Activated CD4-positive, alpha-beta T cell treated with anti-CD3 and anti-CD28 coated beads for 1 hour (primary cell): ENCODE results near the gene SLFNL1.

Source experiments
- DNase-seq: peaks from one replicate; pipeline ENCODE4 v3.0.0-alpha.2; 2020

The SLFNL1 gene

DNA sequence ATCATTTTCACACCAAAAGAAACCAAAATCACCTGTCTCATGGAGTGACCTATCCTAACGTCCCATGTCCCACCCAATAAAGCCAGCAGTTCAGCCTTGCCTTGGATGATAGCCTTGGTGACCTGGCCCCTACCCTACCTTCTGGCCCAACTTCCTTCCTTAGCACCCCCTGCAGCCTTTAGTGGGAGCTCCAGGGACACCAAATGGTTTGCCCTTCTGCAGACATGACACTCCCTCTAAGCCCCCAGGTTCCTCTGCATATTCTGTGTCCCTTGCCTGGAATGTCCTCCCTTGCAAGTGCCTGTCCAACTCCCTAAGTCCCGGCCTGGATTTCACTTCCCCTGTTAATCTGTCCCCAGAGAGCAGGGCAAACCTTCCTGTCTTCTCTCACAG lies 2.2 kb downstream of the SLFNL1 start:
- DNase-seq = no peak

DNA sequence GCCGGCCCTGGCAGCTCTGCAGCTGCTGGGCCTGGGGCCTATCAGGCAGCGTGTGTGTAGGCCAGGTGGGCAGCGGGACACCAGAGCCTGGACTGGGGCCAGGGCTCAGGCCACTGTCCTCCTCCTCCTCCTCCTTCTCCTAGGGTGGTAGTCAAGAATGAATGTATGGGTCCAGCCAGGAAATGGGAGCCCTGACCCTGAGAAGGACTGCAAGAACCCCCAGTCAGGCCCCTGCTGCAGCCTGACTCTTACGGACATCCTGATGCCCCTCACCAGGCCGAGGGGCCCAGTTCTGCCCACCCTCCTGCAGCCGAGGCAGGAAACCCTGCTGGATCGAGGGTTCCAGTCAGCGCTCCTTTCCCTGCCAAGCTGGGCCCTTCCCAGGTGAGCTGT lies 3.5 kb downstream of the SLFNL1 start:
- DNase-seq = no peak

DNA sequence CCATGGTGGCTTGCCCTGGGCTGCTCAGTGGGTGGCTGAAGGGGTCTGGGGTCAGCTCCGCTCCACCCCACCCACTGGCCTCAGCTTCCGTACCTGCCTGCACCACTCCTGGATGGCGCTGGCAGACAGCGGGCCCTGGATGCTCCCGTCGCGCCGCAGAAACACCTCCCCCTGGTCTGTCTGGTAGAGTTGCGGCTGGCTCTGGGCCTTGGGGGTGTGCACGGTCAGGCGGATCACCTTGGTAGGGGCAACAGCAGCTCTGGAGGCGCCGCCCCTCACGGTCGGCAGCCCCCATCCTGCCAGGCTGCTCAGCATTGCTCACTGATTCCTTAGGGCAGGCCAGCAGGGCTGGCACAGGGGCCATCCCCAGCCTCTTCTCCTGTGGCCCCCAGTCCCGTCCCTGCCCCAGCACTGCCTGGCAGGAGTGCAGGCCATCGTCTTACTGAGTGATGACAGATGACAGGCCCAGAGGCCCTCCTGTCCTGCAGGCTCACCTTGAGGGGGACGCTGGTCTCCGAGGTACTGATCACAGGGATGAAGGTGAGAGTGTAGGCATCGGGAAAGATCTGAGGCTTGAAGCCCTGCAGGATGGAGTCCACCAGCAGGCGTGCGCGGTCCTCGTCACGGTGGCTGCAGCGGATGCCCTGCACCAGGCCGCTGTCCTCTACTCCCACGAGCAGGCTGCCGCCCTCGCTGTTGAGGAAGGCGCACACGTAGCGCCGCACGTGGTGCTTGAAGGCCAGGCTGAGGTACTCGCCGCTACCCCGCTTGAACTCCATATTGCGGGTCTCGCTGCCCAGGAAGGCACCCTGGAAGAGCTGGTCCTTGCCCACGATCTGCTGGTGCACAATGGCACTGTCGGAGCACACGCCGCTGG lies 4.1 kb downstream of the SLFNL1 start:
- DNase-seq = no peak

DNA sequence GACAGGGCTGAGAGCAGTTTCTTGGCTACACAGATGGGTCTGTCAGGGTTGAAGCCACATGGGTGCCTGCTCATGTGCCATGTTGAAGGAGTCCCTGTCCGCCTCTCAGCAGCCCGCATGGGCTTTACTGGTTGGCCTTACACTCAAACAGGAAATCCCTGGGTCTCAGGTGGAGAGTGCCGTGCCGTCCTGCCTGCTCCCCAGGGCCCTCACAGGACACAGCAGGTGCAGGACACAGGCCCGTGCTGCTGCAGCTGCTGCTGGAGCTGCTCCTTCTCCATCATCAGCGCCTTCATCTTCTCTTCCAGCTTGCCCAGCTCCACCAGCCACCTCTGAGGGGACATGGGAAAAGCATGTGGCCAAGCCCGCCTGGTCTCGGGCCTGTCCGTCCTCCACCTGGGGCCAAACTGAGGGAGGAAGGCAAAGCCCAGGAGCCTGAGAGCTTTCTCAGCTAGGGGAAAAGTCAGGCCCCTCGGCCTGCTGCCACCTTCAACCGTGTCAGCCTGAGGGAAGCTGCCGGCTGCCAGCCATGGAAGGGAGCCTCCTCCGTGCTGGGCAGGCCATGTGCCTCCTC lies 5.5 kb downstream of the SLFNL1 start:
- DNase-seq = no peak

DNA sequence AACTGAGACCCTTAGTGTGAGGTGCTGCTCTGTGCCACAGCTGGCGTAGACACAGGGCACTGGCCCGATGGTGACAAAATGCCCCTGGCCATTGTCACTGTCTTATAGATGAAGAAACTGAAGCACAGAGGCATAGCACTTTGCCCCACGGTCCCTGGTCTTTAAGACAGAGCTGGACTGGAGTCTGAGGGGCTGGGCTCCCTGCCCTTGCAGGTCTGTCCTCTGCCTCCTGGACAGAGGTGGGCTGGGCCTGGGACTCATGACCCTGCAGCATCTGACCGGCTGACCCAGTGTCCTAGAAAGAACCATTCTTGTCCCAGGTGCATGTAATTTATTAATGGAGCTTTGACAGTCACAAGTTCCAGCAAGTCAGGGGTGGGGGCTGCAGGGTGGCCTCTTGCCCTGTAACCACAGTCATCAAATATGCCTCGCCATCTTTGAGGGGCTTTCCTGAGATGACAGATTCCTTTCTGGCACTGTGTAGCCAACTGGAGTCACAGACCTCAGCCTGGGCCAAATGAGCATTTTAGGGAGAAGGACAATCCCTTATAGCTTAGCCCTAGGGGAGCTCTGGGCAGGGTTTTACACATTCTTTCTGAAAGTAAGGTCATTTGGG lies 6.1 kb downstream of the SLFNL1 start:
- no peak for DNase-seq

DNA sequence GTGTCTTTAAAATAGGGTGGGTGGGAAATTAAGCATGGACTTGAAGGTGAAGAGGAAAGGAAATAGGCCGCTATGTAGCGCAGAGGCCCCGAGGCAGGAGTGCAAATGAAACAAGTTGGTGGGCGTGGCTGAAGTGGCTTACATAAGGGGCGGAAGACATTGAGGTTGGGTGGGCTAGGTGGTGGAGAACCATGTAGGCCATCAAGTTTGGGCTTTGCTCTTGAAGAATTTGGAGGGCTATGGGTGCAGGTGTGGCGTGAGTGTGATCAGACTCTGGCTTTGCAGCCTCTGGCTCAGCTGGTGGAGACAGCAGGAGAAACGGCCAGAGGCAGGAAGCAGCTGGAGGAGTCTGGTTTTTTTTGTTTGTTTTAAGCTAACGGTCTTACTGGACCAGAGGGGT lies 6.7 kb downstream of the SLFNL1 start:
- no peak for DNase-seq

DNA sequence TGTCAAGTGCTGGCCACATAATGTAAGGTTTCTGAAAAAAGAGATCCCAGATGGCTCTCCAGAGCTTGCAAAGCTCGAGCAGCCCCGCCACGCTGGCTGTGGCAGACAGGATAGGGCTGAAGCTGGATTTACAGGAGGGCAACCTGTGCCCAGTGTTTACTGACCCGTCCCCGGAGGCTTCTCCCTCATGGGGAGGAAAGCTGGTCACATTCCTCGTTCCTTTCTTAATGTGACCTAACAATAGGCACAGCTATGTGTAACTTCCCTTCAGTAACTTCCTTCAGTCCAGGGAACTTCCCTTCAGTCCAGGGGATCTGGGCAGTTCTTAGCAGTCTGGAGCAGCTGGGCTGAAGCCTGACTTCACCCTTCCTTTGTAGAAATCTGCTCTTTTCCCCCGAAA lies 7.7 kb downstream of the SLFNL1 start:
- DNase-seq = no peak

DNA sequence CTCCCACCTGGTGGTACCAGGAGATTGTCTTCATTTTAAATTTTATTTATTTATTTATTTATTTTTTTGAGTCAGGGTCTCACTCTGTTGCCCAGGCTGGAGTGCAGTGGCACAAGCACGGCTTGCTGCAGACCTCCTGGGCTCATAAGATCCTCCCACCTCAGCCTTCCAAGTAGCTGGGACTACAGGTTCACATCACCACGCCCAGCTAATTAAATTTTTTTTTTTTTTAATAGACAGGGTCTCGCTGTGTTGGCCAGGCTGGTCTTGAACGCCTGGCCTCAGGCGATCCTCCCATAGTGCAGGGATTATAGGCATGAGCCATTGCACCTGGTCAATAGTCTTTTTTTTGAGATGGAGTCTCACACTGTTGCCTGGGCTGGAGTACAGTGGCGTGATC lies 8.5 kb downstream of the SLFNL1 start:
- DNase-seq = no peak

DNA sequence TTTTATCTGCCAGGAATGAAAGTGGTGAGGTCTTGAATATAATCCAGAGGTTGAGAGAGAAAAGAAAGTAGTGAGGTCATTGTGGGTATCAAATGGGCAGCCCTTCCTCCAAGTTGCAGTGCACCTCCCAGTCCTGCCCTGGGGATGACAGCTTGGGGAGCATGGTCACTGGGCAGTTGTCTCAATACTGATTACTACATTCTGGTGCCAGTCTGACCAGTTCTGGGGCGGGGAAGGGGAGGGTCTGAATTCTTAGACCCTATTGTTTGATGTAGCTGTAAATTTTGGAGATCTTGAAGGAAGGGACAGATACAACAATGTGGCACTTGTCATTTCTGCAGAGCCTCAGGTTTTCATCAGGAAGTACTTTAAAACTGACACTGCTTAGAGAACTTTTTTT lies 11.2 kb downstream of the SLFNL1 start:
- no peak for DNase-seq

DNA sequence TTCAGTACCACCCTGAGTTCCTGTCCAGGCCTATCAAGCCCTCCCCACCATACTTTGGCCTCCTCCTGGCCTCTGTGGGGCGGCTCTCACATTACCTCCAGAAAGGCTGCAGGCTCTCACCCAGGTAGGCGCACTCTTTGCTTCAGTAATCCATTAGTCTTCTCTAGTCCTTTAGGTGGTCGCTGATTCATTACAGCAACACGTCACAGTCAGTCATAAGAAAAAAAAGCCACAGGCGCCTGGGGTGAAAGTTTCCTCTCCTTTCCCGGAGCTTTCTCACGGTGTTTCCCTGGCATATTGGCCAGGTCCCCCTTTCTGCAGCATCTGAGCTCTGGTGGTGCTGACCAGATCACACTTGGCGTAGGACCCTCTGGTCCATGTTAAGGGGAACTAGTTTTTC lies 12.1 kb downstream of the SLFNL1 start:
- DNase-seq = no peak

DNA sequence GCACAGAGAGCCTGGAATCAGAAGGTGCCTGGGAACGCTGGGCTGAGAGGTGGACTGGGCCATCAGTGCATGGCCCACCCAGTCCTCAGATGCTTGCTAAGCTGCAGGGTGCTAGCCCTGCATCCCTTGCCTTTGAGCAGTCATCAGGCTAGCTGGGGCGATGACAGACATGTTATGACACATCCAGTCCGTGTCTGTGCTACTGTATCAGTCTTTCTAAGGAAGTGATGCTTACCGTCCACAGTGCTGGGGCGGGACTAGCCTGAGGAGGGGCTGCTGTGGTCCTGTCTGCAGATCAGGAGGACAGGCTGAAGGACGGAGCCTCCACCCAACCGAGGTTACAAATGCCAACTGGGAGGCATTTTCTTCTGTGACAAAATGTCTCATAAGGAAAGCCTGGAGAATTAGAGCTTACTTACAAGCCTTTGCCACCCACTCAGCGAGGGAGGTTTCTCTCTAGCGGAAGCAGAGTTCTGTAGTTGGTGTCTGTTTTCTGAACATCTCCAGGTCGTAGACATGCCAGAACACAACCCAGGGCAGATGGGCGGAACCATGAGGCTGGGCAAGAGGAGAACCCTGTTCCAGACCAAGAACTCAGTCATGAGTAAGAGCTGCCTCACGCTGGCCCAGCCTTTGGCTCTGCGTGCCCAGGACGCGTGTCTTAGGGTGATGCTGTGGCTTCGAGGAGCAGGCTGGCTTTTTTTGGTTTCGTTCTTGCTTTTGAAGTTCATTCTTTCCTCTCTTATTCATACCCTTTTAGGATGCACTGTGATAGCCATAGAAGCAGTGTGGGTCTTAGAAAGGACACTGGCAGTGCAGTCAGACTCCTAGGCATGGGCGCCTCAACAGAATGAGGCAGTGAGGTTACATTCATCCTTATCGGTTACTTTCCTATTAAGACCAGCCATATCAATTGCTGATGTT lies 14.3 kb downstream of the SLFNL1 start:
- no peak for DNase-seq

DNA sequence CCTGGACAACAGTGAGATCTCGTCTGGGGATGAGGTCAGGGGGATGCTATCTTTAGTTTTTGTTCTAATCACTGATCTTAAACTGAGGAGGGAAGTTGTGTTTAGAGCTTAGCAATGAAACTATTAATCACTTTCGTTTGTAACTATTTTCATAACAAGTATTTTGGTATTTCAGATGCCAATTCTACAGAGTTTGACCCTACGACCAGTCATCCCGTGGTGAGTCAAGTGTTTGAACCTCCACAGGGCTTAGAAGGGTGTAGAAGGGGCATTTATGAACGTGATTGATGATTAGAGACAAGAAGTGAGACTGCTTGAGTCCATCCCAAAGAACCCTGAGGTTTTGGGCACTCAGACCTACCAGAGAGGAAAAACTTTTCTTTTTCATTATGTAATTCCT lies 15.6 kb downstream of the SLFNL1 start:
- no peak for DNase-seq

DNA sequence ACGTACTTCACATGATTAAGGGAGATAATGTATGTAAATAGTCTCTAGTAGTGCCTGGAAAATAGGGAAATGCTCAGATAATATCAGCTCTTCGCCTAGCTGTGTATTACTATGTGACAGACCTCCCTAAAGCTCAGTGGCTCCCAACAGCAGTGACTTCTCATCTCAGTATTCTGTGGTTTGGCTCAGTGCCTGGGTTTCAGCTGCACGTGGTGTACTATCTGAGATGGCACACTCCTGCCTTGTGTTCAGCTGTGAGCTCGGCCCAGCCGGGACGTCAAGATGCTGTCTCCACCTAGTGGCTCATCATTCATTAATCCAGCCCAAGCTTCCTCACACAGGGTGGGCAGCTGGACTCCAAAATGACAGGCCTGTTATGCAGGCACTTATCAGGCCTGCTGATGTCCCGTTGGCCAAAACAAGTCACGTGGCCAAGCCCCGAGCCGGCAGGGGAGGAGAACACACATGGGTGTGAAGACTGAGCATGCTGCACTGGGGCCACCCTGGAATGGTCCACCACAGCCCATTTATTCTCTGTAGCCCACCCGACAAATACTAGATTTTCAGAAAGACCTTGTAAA lies 17.8 kb downstream of the SLFNL1 start:
- peak; percentile 77 for DNase-seq

DNA sequence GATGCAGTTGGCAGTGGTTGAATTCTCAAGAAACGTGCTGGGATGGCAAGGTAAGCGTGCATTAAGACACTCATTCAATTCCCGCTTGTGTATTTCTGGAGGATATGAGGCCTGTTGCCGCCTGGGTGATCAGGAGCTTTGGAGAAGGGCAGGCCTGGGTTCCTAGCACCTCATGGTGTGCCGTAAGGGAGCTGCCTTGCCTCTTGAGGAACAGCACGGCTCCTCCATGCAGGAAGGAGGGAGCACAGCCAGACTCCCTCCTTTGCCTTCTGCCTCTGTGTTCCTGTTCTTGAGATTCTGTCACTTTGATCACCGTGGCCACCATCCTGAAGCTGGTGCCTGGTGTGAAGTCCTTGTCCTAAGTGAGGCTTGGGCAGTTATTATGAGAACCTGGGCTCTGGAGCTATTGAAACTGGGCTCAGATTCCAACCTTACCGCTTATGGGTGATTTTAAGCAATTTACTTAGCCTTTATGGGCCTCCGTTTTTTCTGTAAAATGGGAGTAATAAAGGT lies 18.3 kb downstream of the SLFNL1 start:
- DNase-seq = no peak

DNA sequence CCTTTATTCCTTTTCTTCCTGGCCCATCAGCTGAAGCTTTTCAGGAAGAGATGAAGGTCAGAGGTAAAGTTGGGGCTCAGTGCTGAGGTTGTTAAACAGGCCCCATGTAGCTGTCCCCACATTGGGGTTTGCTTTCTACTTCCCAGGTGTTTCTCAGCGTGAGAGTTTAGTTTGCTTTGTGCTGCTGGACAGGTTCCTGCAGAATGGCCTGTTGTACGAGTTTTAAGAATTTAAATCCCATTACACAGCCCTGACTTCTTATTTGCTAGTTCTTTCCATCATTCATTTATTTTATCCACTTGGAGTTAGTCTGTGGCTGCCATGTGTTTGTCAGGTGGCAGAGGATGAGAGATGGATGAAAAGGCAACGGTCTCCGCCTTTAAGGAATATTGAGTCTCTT lies 22.9 kb downstream of the SLFNL1 start:
- no peak for DNase-seq

DNA sequence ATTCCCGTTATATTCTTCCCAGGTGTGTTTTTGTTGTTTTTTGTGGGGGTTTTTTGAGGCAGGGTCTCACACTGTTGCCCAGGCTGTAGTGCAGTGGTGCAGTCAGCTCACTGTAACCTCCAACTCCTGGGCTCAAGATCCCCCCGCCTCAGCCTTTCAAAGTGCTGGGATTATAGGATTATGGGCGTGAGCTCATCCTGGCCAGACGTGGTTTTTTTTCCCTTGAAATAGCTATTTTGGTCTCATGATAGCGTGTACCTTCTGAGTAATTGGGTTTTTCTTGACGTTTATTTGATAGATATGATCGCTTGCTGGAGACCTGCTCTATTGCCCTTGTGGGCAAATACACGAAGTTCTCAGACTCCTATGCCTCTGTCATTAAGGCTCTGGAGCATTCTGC lies 24.4 kb downstream of the SLFNL1 start:
- no peak for DNase-seq

DNA sequence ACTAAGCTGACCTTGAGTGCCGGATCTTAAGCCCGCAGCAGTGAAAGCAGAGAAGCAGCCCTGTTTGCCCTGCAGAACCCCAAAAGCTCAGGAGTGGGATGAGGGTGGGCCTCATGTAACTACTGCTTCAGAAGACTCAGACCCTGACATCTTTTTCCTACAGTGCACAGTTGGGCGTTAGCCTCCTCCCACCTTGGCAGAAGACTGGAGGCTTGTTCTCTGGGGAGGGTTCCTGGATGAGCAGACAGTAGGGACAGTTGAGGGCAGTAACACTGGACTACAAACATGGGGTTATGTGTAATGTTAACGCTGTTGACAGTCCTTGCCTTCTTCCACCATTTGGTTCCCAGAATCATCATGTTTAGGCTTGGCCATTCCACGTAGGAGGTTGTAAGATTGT lies 32.5 kb downstream of the SLFNL1 start:
- no peak for DNase-seq

DNA sequence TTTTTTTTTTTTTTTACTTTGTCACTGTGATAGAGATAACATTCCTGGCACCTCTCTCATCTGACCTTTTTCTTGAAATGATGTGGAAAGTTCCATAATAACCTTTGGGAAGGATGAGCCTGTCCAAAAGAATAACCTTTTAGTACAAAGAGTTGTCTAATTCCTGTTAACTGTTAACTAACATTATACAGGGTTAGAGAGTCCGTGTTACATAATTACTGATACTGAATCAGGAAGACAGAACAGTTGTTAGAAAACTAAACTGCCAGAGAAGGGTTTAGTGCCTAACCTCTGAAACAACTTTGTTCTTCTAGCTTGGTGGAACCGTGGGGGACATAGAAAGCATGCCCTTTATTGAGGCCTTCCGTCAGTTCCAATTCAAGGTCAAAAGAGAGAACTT lies 33.2 kb downstream of the SLFNL1 start:
- DNase-seq = no peak

DNA sequence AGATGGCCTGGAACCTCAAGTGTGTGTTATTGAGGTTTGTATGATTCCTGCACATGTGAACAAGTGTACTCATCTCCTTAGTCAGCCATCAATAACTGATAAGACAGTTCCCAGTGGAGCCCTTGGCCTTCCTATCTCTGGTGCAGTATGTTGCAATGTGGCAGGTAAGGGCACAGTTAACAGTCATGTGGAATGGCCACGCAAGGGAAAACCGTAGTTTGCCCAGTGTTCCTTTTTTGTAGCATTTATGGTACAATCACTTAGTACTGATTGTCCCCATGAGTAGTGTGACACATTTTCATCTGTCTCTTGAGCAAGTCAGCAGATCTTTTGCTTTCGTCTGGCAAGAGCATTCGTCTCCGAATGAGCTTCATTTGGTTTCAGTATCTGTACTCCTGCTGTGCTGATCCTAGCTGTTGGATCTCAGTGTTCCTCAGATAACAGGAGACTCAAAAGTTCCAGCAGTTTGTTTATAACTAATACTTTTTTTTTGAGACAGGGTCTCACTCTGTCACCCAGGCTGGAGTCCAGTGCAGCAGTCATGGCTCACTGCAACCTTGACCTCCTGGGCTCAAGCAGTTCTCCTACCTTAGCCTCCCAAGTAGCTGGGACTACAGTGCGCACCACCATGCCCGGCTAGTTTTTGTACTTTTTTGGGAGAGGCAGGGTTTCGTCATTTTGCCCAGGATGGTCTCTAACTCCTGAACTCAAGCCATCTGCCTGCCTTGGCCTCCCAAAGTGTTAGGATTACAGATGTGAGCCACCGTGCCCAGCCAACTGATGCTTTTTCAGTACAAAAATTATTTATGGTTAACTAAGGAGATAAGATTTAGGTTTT lies 33.9 kb downstream of the SLFNL1 start:
- no peak for DNase-seq

DNA sequence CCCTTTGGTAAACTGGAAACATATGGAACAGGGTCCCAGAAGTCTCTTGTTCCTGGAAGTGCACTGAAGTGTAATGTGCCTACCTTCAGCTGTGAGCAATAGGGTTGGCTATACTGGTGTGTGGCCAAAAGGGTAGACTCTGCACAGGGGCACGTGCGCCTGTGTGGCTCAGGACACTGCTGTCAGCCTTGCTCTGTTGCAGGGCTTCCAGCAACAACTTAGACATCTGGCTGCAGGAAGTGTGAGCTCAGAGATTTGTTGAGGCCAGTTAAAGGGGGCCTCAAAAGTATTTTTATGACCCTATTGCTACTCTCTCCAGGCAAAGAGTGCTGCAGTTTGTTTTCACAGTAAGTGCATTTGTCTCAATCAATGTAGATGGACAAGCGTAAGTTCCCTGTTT lies 34.6 kb downstream of the SLFNL1 start:
- no peak for DNase-seq

DNA sequence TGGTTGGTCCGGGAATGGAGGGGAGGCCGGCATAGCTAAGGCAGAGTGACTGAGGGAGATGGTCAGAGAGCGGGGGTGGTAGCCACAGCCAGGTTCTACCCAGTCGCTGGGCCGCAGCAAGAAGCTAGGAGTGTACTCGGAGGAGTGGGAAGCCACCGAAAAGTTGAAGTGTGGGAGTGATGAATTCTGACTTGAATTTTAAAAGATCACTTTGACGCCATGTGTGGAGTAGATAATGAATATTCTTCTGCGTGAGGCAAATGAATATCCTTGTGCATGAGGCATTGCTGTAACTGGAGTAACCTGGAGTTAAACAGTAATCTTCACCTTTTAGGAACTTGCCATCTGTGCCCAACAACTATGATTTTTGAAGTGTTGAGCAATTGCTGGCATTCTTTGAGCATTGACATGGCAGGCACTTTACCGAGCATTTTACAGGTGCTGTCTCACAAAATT lies 35.2 kb downstream of the SLFNL1 start:
- no peak for DNase-seq

DNA sequence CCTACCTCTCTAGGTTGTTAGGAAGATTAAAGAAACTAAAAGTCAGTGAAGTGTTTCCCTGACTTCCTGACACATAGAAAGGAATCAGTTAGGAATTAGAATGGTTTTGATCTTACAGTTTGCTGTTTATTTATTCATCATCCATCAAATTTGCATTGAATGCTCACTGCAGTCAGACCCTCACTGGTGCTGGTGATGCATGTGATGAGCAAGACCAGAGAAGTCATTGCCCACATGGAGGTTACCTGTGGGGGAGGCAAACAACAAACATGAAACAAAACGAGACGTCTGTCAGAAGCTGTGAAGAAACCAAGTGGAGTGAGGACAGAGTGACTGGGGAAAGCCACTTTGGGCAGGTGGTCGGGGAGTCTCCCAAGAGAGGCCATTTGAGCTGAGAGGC lies 35.6 kb downstream of the SLFNL1 start:
- DNase-seq = no peak
